Cardiac muscle cell (in vitro differentiated cells and primary cell): ENCODE measurements around the gene KIAA1549. TPM values are rescaled to one million over a fixed set of nuclear protein-coding genes. Genes with fewer than 3 reads are reported as not detected.

Source experiments
- DNase-seq, 2 donors: peaks; one replicate each; pipeline versions ENCODE4 v3.0.0 to v3.0.0-alpha.2; 2010 to 2017; ENCODE audit warnings: low read depth in 1 of 2, low spot score in 1 of 2
- H3K27ac ChIP-seq: fragments of 200-600 bp; sonication (generic); 2 replicates; pipeline ENCODE4 v1.5.1; 2016
- H3K27me3 ChIP-seq: fragments of 200-600 bp; sonication (generic); 2 replicates; pipeline ENCODE4 v1.6.0; 2016; ENCODE audit warnings: control low read depth
- H3K36me3 ChIP-seq: fragments of 200-600 bp; sonication (generic); 2 replicates; pipeline ENCODE4 v1.5.1; 2016; ENCODE audit warnings: control low read depth
- H3K4me1 ChIP-seq: fragments of 200-600 bp; sonication (generic); 2 replicates; pipeline ENCODE4 v1.8.1; 2017; ENCODE audit warnings: low read depth, mild to moderate bottlenecking, mixed run types
- H3K4me3 ChIP-seq: fragments of 200-600 bp; sonication (generic); 2 replicates; pipeline ENCODE4 v1.5.1; 2016; ENCODE audit warnings: mild to moderate bottlenecking
- H3K9me3 ChIP-seq: fragments of 200-600 bp; sonication (generic); 2 replicates; pipeline ENCODE4 v1.5.1; 2017; ENCODE audit warnings: low read depth, mild to moderate bottlenecking, control low read depth
- polyA plus RNA-seq: library from polyadenylated mRNA; unstranded; fragments of >200 nt; fragmentation: Nextera tagmentation; extraction: Ambion mirVana; gene quantifications from 2 replicates; pipeline ENCODE4 v1.2.1, GENCODE V29; 2016
- total RNA-seq: library from RNA; depleted of rRNA; stranded (reverse); fragments of >200 nt; gene quantifications from 2 replicates; pipeline ENCODE4 v1.2.3, GENCODE V29; 2016
- TF ChIP-seq, protein P1 (sequence below): IDR thresholded peaks from 2 replicates; pipeline ENCODE4 v1.5.1; 2012; ENCODE audit warnings: low read depth, mild to moderate bottlenecking, low read length

KIAA1549 gene
- total and polyA plus RNA-seq, 2 experiments from 2014 or later = 7.5 to 13.6 TPM

DNA sequence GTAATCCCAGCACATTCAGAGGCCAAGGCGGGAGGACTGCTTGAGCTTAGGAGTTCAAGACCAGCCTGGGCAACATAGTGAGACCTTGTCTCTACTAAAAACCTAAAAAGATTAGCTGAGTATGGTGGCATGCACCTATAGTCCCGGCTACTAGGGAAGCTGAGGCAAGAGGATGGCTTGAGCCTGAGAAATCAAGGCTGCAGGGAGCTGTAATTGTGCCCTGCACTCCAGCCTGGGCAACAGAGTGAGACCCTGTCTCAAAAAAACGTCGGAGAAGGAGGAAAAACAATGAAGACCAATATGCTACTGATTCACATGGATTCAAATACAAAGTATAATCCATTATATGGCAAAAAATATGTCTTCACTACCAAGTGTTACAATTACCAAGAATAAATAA is 41.1 kb upstream of the KIAA1549 start:
- no peaks in the 10 kb centered on the region for H3K36me3 ChIP-seq
- TF ChIP-seq, protein P1, sequence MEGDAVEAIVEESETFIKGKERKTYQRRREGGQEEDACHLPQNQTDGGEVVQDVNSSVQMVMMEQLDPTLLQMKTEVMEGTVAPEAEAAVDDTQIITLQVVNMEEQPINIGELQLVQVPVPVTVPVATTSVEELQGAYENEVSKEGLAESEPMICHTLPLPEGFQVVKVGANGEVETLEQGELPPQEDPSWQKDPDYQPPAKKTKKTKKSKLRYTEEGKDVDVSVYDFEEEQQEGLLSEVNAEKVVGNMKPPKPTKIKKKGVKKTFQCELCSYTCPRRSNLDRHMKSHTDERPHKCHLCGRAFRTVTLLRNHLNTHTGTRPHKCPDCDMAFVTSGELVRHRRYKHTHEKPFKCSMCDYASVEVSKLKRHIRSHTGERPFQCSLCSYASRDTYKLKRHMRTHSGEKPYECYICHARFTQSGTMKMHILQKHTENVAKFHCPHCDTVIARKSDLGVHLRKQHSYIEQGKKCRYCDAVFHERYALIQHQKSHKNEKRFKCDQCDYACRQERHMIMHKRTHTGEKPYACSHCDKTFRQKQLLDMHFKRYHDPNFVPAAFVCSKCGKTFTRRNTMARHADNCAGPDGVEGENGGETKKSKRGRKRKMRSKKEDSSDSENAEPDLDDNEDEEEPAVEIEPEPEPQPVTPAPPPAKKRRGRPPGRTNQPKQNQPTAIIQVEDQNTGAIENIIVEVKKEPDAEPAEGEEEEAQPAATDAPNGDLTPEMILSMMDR = no peak
- no peaks in the 10 kb centered on the region for H3K27me3 ChIP-seq
- H3K4me1 ChIP-seq = no peaks in the 10 kb centered on the region
- no peaks in the 10 kb centered on the region for H3K9me3 ChIP-seq
- no peak overlapping the region for H3K4me3 ChIP-seq
- H3K27ac ChIP-seq = no peak overlapping the region
- DNase-seq = no peak

DNA sequence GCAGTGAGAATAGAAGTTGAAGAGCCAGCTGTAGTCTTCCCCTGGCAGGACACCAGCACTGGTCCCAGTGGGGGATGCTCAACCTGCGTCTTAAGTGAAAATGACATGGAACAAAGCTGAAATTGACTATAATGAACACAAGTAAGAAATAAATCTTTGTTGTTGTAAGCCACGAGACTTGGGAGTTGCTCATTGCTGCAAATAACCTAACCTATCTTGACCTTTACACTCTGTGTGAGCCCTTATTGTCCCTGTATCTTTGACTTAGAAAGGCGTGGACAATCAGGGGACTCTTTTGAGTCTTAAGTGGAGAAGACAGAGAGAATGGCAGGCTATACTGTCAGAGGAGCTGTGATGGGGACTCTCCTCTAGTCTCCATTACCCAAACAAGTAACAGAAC is 37.7 kb upstream of the KIAA1549 start:
- Histone ChIP-seq H3K27ac (no peak overlapping the region), H3K27me3 (no peaks in the 10 kb centered on the region)
- TF ChIP-seq, protein P1 = no peak

DNA sequence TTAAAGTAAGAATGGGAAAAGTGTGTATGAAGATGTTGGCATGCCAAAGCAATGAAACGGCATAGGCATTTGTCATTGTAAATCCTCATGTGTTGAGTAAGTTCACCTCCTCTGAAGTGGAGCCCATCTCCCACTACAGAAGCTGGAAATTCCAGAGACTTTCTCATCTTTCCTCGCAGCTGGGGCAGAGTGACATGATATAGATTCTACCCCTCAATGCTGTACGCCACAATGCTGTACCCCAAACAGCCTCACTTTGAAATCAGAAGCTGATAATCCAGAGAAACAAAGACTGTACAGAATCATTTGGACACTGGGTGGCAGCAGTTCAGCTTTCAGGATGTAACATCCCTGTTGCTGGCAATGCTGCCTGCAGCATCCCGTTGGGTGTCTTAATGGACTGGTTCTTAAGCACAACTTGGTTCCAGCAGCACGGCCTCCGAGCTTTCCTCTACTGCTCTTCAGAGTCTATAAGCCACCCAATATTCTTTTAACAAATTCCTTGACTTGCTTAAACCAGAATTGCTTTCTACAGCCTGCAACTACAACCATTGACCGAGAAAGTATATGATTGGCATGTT is 35.8 kb upstream of the KIAA1549 start:
- H3K27ac ChIP-seq = no peak overlapping the region
- no peak overlapping the region for H3K4me3 ChIP-seq
- peak; percentile 71 to 82 for DNase-seq
- TF ChIP-seq, protein P1 = peak; percentile 71
- no peaks in the 10 kb centered on the region for H3K36me3 ChIP-seq
- H3K27me3 ChIP-seq = no peaks in the 10 kb centered on the region
- H3K4me1 ChIP-seq = no peaks in the 10 kb centered on the region
- H3K9me3 ChIP-seq = no peaks in the 10 kb centered on the region

More for the DNA sequence above, 37.7 kb upstream of the KIAA1549 start:
- Histone ChIP-seq H3K36me3 (no peaks in the 10 kb centered on the region), H3K4me1 (no peaks in the 10 kb centered on the region), H3K4me3 (no peak overlapping the region), H3K9me3 (no peaks in the 10 kb centered on the region)
- DNase-seq = no peak

DNA sequence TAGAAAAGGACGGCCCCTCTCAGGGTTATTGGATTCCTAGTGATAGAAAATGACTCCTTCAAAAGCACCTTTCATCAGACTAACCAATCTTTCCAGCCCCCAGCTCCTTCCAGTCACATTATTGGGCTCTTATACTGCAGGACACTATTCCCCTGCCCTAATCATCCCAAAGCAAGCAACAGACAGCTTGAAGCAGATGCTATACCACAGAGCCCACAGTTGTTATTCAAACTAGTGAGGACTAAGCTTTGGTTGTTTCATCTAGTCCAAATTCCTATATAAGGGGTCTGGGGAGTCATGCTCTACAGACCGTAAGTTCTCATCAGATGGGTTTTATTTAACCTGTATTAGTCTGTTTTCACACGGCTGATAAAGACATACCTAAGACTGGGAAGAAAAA is 30.2 kb upstream of the KIAA1549 start:
- H3K27me3 ChIP-seq = no peaks in the 10 kb centered on the region
- TF ChIP-seq, protein P1 = no peak
- no peak for DNase-seq
- no peak overlapping the region for H3K27ac ChIP-seq
- H3K4me3 ChIP-seq = no peak overlapping the region
- H3K9me3 ChIP-seq = no peaks in the 10 kb centered on the region
- no peaks in the 10 kb centered on the region for H3K4me1 ChIP-seq
- H3K36me3 ChIP-seq = no peaks in the 10 kb centered on the region

DNA sequence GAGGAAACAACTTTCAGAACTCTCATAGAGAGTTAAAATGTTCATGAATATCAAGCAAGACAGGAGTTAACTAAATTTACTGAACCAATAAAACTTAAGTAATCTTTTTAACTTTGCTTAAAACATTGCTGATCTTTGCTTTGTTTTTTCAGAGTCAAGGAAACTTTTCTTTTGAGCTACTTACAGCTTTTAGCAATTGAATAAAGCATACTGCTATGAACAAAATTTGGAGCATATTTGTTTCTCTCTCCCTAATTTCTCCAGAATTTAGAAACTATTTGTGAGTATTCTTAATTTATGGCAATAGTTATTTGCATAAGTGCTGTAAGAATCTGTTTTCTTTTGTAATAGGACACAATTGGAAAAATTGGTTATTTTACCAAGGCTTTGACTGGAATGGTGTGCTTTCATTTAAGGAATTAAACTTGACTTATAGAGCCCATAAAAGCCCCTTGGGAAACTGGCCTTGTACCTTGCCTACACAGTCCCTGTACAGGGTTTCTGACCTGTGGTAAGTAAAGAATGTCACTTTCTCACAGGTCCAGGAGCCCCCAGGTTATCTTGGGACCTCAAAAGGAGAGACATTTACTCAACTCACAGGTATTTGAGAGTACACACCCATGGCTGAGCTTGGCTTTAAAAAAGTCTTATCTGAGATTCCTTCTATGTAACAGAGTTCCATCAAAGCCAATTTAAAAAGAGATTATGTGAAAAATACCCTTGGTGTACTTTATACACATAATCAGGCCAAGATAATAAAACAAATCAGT is 23.3 kb upstream of the KIAA1549 start:
- no peak for DNase-seq
- H3K4me1 ChIP-seq = no peaks in the 10 kb centered on the region
- no peaks in the 10 kb centered on the region for H3K27me3 ChIP-seq
- TF ChIP-seq, protein P1 = no peak
- H3K9me3 ChIP-seq = no peaks in the 10 kb centered on the region
- H3K27ac ChIP-seq = no peak overlapping the region
- no peak overlapping the region for H3K4me3 ChIP-seq
- no peaks in the 10 kb centered on the region for H3K36me3 ChIP-seq
